CD4-positive, CD25-positive, alpha-beta regulatory T cell (primary cell): ENCODE results near the gene DIPK1B. TPM values are rescaled to one million over a fixed set of nuclear protein-coding genes. Genes with fewer than 3 reads are reported as not detected.
A peak's percentile ranks its signal among the peaks of the same experiment; 100 is the strongest.

Experiments
- ATAC-seq, 2 donors: fragments of 150-1000 bp; cut with Tn5 transposase; one replicate each; pipeline ENCODE4 v1.10.0; 2021; ENCODE audit warnings: low read depth in 2 of 2, moderate number of reproducible peaks in 2 of 2, moderate library complexity in 1 of 2
- DNase-seq, 3 donors: peaks; one replicate each; pipeline versions ENCODE4 v3.0.0 to v3.0.0-alpha.2; 2012 to 2022; ENCODE audit warnings: mixed read lengths in 1 of 3
- H3K27ac ChIP-seq: one replicate; pipeline ENCODE4 v1.7.0; 2013; ENCODE audit warnings: mild to moderate bottlenecking, low read length; ENCODE audit not compliant: insufficient read depth, poor library complexity, severe bottlenecking
- H3K27me3 ChIP-seq: one replicate; pipeline ENCODE4 v1.7.0; 2013; ENCODE audit warnings: low read length; ENCODE audit not compliant: control insufficient read depth, insufficient read depth
- H3K36me3 ChIP-seq: one replicate; pipeline ENCODE4 v1.7.0; 2013; ENCODE audit warnings: mild to moderate bottlenecking, low read length, moderate library complexity; ENCODE audit not compliant: control insufficient read depth, insufficient read depth
- H3K4me1 ChIP-seq: 2 replicates; pipeline ENCODE4 v1.7.0; 2013; ENCODE audit warnings: mild to moderate bottlenecking, low read length; ENCODE audit not compliant: insufficient read depth, control insufficient read depth, poor library complexity, severe bottlenecking
- H3K4me3 ChIP-seq: one replicate; pipeline ENCODE4 v1.7.0; 2013; ENCODE audit warnings: low read depth, mild to moderate bottlenecking, low read length, moderate library complexity
- H3K9me3 ChIP-seq, 2 experiments: 1 replicate in 1 of 2; 2 replicates in 1 of 2; pipeline ENCODE4 v1.7.0; 2013; ENCODE audit warnings: low read length in 2 of 2, mild to moderate bottlenecking in 1 of 2, moderate library complexity in 1 of 2; ENCODE audit not compliant: control insufficient read depth in 2 of 2
- H3K27ac Mint-ChIP-seq, 3 donors: one replicate each; pipeline ENCODE4 v1.8.0; 2020 to 2022; ENCODE audit warnings: mild to moderate bottlenecking in 3 of 3, mixed read lengths in 3 of 3, moderate library complexity in 2 of 3
- H3K27me3 Mint-ChIP-seq: one replicate; pipeline ENCODE4 v1.8.0; 2022; ENCODE audit warnings: mild to moderate bottlenecking, mixed read lengths
- H3K36me3 Mint-ChIP-seq: one replicate; pipeline ENCODE4 v1.8.0; 2020; ENCODE audit warnings: mixed read lengths
- H3K4me1 Mint-ChIP-seq, 4 donors: one replicate each; pipeline ENCODE4 v1.8.0; 2020 to 2022; ENCODE audit warnings: mixed read lengths in 4 of 4, mild to moderate bottlenecking in 1 of 4
- H3K4me3 Mint-ChIP-seq, 4 donors: one replicate each; pipeline ENCODE4 v1.8.0; 2020 to 2022; ENCODE audit warnings: mild to moderate bottlenecking in 4 of 4, mixed read lengths in 4 of 4, moderate library complexity in 3 of 4
- H3K9me3 Mint-ChIP-seq, 7 donors: one replicate each; pipeline ENCODE4 v1.8.0; 2020 to 2022; ENCODE audit warnings: mixed read lengths in 7 of 7, mild to moderate bottlenecking in 3 of 7, moderate library complexity in 2 of 7
- polyA plus RNA-seq, 4 donors: library from polyadenylated mRNA; unstranded; fragments of 300-500 nt; fragmentation: Illumina TruSeq; gene quantifications; one replicate each; pipeline ENCODE4 v1.2.3, GENCODE V29; 2021
- total RNA-seq: library from RNA; stranded (reverse); gene quantifications from one replicate; pipeline ENCODE4 v1.2.3, GENCODE V29; 2022

The DIPK1B gene
- total and polyA plus RNA-seq, 5 donors from 2014 or later: 0.16 to 1.3 TPM; not detected in 3

DNA sequence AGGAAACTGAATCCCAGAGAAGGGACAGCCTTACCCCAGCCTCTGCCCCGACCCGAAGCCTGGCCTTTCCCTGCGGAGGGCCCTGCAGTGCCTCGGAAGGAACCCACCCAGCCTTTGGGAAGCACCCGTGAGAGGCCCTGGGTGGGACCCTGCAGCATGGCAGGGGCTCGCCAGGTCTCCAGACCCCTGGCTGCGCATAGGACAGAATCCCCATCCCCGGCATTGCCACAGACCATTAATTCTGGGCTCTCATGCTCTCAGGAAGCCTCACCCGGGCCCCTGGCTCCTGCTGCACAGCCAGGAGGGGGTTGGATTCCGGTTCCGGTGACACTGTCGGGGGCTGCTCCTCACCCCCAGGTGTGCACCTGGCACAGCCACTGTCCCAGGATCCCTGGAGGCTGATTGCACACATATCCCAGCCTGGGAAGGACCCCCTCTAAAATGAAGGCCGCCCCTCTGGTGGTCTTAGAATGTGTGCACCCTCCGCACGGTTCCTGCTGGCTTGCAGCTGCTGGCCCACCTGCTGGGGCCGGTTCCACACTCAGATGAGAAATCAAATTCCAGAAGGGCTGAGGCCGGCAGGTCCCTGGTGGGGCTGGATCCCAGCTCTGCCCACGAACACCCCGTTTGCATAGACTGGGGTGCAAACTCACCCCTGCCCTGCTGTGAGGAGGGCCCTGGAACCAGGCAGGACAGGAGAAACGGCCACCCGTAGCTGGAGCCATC, 45.0 kb upstream of the DIPK1B start:
- H3K4me3 ChIP-seq: no peak overlapping the region
- peaks cover 0 to 5% (median 0%) of the 10 kb centered on the region in 4 donors for H3K4me1 Mint-ChIP-seq
- no peaks in the 10 kb centered on the region for H3K9me3 ChIP-seq
- H3K9me3 Mint-ChIP-seq: no peaks in the 10 kb centered on the region
- H3K36me3 ChIP-seq: no peaks in the 10 kb centered on the region
- ATAC-seq (no peak), DNase-seq (no peak)
- no peak overlapping the region for H3K4me3 Mint-ChIP-seq
- H3K27ac ChIP-seq: no peak overlapping the region
- no peaks in the 10 kb centered on the region for H3K27me3 ChIP-seq
- H3K27me3 Mint-ChIP-seq: peaks cover 15% of the 10 kb centered on the region
- peaks cover 6% of the 10 kb centered on the region for H3K4me1 ChIP-seq
- no peaks in the 10 kb centered on the region for H3K36me3 Mint-ChIP-seq
- no peak overlapping the region for H3K27ac Mint-ChIP-seq

DNA sequence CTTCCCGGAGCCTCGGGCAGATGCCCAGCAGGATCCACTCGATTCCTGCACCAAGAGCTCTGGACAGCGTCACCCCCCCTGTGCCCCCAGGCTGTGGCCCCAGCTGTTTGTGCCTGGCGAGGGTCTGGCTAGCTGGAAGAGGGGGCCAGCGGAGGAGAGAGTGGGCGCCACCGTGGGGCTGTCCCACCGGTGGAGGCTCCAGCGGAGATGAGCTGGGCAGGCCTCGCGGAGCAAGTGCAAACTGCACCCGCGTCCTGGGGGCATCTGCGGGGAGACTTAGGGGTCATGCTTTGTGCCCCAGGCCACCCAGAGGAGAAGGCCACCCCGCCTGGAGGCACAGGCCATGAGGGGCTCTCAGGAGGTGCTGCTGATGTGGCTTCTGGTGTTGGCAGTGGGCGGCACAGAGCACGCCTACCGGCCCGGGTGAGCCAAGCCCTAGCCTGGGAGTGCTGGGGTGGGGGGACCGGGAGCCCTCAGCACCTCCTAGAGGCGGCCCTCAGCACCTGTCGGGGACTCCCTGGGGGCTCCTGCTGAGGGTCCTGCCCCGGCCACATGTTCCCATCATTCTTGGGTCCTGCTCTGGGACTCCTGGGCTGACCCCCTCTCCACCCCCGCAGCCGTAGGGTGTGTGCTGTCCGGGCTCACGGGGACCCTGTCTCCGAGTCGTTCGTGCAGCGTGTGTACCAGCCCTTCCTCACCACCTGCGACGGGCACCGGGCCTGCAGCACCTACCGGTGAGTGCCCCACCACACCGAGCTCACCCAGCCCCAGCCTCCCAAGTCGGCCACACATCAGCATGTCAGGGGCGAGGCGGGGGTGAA, 44.2 kb upstream of the DIPK1B start:
- Mint-ChIP-seq H3K4me1 (peaks cover 0 to 5% (median 0%) of the 10 kb centered on the region in 4 donors), H3K27me3 (peaks cover 15% of the 10 kb centered on the region), H3K4me3 (no peak overlapping the region), H3K36me3 (no peaks in the 10 kb centered on the region), H3K27ac (no peak overlapping the region), H3K9me3 (no peaks in the 10 kb centered on the region)
- Histone ChIP-seq H3K27me3 (no peaks in the 10 kb centered on the region), H3K4me3 (no peak overlapping the region), H3K9me3 (no peaks in the 10 kb centered on the region), H3K4me1 (peaks cover 6% of the 10 kb centered on the region), H3K27ac (no peak overlapping the region), H3K36me3 (no peaks in the 10 kb centered on the region)
- ATAC-seq (no peak), DNase-seq (no peak)

DNA sequence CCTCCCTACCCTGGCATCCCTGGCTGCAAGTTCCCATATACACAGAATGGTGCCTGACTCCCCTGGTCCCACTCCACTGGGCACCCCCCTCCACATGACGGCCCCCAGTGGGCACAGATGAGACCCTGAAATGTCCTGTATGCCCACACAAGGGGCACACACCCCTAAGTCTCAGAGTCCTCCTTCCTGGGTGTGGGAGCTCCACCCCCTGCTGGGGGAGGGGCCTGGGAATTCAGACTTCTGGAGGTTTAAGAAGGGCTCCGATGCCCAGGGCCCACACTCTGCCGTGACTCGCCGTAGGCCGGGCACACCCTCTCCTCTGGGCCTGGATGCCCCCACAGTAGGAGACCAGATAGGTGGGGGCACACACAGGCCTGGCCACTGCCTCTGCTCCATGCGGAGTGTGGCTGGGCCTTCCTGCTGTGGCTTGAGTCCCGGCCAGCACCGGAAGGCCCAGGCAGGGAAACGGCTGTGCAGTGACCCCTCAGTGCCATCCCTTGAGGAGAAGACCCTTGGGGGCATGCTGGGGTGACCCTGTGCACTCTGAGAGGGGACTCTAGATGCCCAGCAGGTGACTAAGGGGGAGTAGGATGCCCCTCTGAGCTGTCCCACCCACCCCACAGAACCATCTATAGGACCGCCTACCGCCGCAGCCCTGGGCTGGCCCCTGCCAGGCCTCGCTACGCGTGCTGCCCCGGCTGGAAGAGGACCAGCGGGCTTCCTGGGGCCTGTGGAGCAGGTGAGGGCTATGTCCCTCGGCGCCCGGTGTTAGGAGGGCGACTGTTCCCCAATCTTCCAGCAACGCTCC, 43.2 kb upstream of the DIPK1B start:
- H3K9me3 Mint-ChIP-seq: no peaks in the 10 kb centered on the region
- H3K36me3 Mint-ChIP-seq: no peaks in the 10 kb centered on the region
- H3K9me3 ChIP-seq: no peaks in the 10 kb centered on the region
- ATAC-seq: no peak
- no peak overlapping the region for H3K4me3 ChIP-seq
- H3K36me3 ChIP-seq: no peaks in the 10 kb centered on the region
- no peak overlapping the region for H3K27ac ChIP-seq
- DNase-seq: peak in 1 of 3 donors; percentile 14
- H3K4me1 Mint-ChIP-seq: peaks cover 0 to 5% (median 0%) of the 10 kb centered on the region in 4 donors
- H3K27me3 ChIP-seq: no peaks in the 10 kb centered on the region
- H3K4me3 Mint-ChIP-seq: no peak overlapping the region
- peaks cover 15% of the 10 kb centered on the region for H3K27me3 Mint-ChIP-seq
- H3K4me1 ChIP-seq: peaks cover 6% of the 10 kb centered on the region
- no peak overlapping the region for H3K27ac Mint-ChIP-seq

DNA sequence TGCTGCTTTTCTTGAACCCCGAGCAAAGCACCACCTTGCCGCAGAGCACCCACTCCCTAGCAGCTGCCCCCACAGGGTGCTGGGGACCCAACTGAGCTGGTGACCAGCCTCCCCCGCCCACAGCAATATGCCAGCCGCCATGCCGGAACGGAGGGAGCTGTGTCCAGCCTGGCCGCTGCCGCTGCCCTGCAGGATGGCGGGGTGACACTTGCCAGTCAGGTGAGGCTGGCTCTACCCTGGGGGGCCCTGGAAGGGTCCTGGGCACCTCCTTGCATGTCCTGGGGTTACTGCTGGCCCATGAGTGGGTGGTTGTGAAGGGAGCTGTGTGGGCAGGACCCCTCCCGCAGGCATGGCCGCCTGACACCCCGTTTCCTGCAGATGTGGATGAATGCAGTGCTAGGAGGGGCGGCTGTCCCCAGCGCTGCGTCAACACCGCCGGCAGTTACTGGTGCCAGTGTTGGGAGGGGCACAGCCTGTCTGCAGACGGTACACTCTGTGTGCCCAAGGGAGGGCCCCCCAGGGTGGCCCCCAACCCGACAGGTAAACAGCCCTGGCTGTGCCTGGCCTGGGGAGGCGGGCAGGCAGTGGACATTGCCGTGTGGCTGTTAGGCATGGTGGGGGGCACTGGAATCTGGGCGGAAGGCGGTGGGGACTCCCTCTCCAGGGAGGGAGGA, 42.4 kb upstream of the DIPK1B start:
- H3K36me3 Mint-ChIP-seq: no peaks in the 10 kb centered on the region
- no peak for DNase-seq
- Histone ChIP-seq H3K27ac (no peak overlapping the region), H3K4me1 (peaks cover 5% of the 10 kb centered on the region), H3K36me3 (no peaks in the 10 kb centered on the region), H3K27me3 (no peaks in the 10 kb centered on the region), H3K4me3 (no peak overlapping the region), H3K9me3 (no peaks in the 10 kb centered on the region)
- peaks cover 0 to 3% (median 0%) of the 10 kb centered on the region in 4 donors for H3K4me1 Mint-ChIP-seq
- ATAC-seq: no peak
- no peak overlapping the region for H3K4me3 Mint-ChIP-seq
- H3K27ac Mint-ChIP-seq: no peak overlapping the region
- no peaks in the 10 kb centered on the region for H3K9me3 Mint-ChIP-seq
- peaks cover 10% of the 10 kb centered on the region for H3K27me3 Mint-ChIP-seq

DNA sequence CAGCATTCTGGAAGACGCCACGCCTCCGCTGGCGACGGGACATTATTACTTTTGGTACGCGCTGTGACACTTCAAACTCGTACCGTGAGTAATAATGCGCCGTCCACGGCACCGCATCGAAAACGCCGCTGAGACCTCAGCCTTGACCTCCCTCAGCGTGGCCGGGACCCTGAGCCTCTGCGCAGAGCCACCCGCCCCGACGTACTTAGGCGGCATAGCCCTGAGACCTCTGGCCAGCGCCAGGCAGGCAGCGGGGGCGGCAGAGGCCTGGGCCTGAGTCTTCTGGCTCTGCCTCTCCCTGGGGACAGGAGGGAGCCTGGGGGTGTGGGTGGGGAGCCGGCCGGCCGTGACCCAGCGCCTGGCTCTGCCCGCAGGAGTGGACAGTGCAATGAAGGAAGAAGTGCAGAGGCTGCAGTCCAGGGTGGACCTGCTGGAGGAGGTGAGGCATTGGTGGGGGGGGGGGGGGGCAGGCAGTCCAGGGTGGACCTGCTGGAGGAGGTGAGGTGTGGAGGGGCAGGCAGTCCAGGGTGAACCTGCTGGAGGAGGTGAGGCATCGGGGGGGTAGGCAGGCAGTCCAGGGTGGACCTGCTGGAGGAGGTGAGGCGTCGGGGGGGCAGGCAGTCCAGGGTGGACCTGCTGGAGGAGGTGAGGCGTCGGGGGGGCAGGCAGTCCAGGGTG, 41.7 kb upstream of the DIPK1B start:
- no peaks in the 10 kb centered on the region for H3K9me3 ChIP-seq
- no peaks in the 10 kb centered on the region for H3K4me1 Mint-ChIP-seq
- no peak overlapping the region for H3K4me3 ChIP-seq
- H3K9me3 Mint-ChIP-seq: no peaks in the 10 kb centered on the region
- H3K27me3 ChIP-seq: no peaks in the 10 kb centered on the region
- DNase-seq (no peak), ATAC-seq (no peak)
- peaks cover 7% of the 10 kb centered on the region for H3K27me3 Mint-ChIP-seq
- H3K36me3 ChIP-seq: no peaks in the 10 kb centered on the region
- no peak overlapping the region for H3K27ac ChIP-seq
- H3K27ac Mint-ChIP-seq: no peak overlapping the region
- no peaks in the 10 kb centered on the region for H3K36me3 Mint-ChIP-seq
- no peak overlapping the region for H3K4me3 Mint-ChIP-seq
- no peaks in the 10 kb centered on the region for H3K4me1 ChIP-seq

DNA sequence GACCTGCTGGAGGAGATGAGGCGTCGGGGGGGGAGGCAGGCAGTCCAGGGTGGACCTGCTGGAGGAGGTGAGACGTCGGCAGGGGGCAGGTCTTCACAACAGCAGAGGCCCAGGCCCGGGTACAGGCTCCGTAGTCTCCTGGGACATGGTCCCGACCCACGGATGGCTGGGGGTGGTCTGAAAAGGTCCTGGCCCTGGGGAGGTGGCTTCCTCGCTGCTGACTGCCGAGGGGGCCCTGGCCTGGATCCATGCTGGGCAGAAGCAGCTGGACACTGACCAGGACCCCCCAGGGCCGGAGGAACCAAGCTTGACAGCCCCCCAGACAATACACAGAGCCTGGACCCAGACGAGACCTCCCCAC, 41.1 kb upstream of the DIPK1B start:
- Mint-ChIP-seq H3K4me1 (no peaks in the 10 kb centered on the region), H3K9me3 (no peaks in the 10 kb centered on the region), H3K36me3 (no peaks in the 10 kb centered on the region), H3K27me3 (peaks cover 7% of the 10 kb centered on the region), H3K4me3 (no peak overlapping the region), H3K27ac (no peak overlapping the region)
- peaks cover under 1% of the 10 kb centered on the region for H3K36me3 ChIP-seq
- no peaks in the 10 kb centered on the region for H3K9me3 ChIP-seq
- H3K4me3 ChIP-seq: no peak overlapping the region
- H3K27ac ChIP-seq: no peak overlapping the region
- ATAC-seq (no peak), DNase-seq (no peak)
- no peaks in the 10 kb centered on the region for H3K4me1 ChIP-seq
- no peaks in the 10 kb centered on the region for H3K27me3 ChIP-seq
